K562 (cell line): ENCODE data around the gene RIC8B. TPM values are rescaled to one million over a fixed set of nuclear protein-coding genes. Genes with fewer than 3 reads are reported as not detected.
A peak's percentile ranks its signal among the peaks of the same experiment; 100 is the strongest.

ENCODE experiments used
- ATF7 ChIP-seq: fragments of 450-650 bp; IDR thresholded peaks from 2 replicates; pipeline ENCODE4 v1.7.1; 2014; ENCODE audit warnings: mild to moderate bottlenecking, moderate library complexity
- EHMT2 ChIP-seq: fragments of 450-650 bp; IDR thresholded peaks from 2 replicates; pipeline ENCODE4 v1.6.1; 2018; ENCODE audit warnings: antibody characterized with exemption
- HDAC2 ChIP-seq: fragments of 450-650 bp; IDR thresholded peaks from 2 replicates; pipeline ENCODE4 v1.6.1; 2016; ENCODE audit warnings: mild to moderate bottlenecking
- HSF4 ChIP-seq: fragments of 250-450 bp; sonication (Bioruptor Pico); IDR thresholded peaks from 2 replicates; pipeline ENCODE4 v2.1.2; 2022; ENCODE audit warnings: mild to moderate bottlenecking, moderate library complexity, borderline replicate concordance
- JUND ChIP-seq, 2 experiments: IDR thresholded peaks; 2 replicates in 1 of 2; 3 replicates in 1 of 2; pipeline ENCODE4 v1.6.1; 2011; ENCODE audit warnings: borderline replicate concordance in 2 of 2, low read depth in 2 of 2, low read length in 2 of 2, improper control_type of control experiment in 1 of 2, missing biosample characterization in 1 of 2, missing genetic modification characterization in 1 of 2, missing genetic modification reagents in 1 of 2
- MCM5 ChIP-seq: fragments of 450-650 bp; IDR thresholded peaks from 2 replicates; pipeline ENCODE4 v1.6.1; 2016; ENCODE audit warnings: low read depth
- MEF2A ChIP-seq: IDR thresholded peaks from 2 replicates; pipeline ENCODE4 v1.6.1; 2011; ENCODE audit warnings: low read depth, mild to moderate bottlenecking, low read length, moderate library complexity; ENCODE audit not compliant: control insufficient read depth
- MEIS2 ChIP-seq: fragments of 450-650 bp; IDR thresholded peaks from 2 replicates; pipeline ENCODE4 v1.6.1; 2014; ENCODE audit warnings: mild to moderate bottlenecking; ENCODE audit not compliant: partially characterized antibody
- NFE2 ChIP-seq: IDR thresholded peaks from 2 replicates; pipeline ENCODE4 v1.6.1; 2014; ENCODE audit warnings: antibody characterized with exemption, low read depth
- POLR3G ChIP-seq: IDR thresholded peaks from 2 replicates; pipeline ENCODE4 v1.6.1; 2011; ENCODE audit not compliant: insufficient read length, insufficient replicate concordance; ENCODE audit errors: extremely low read depth
- PTTG1 ChIP-seq: fragments of 450-650 bp; IDR thresholded peaks from 2 replicates; pipeline ENCODE4 v1.6.1; 2016; ENCODE audit warnings: low read depth, mild to moderate bottlenecking, missing genetic modification characterization, missing compliant biosample characterization
- TRIM28 ChIP-seq: fragments of 450-650 bp; IDR thresholded peaks from 2 replicates; pipeline ENCODE4 v1.6.1; 2017
- ZBTB8A ChIP-seq: fragments of 450-650 bp; IDR thresholded peaks from 2 replicates; pipeline ENCODE4 v1.6.1; 2018; ENCODE audit warnings: mild to moderate bottlenecking, moderate library complexity; ENCODE audit not compliant: partially characterized antibody
- ZC3H8 ChIP-seq: fragments of 450-650 bp; IDR thresholded peaks from 2 replicates; pipeline ENCODE4 v1.6.1; 2017
- ZNF3 ChIP-seq: fragments of 250-450 bp; sonication (Bioruptor Pico); IDR thresholded peaks from 2 replicates; pipeline ENCODE4 v1.5.0; 2021; ENCODE audit warnings: mild to moderate bottlenecking, moderate library complexity
- ZNF436 ChIP-seq: fragments of 250-450, 450-650 bp; sonication (Bioruptor Pico); formaldehyde crosslinking; IDR thresholded peaks from 2 replicates; pipeline ENCODE4 v1.7.0; 2020; ENCODE audit warnings: mild to moderate bottlenecking
- ZNF507 ChIP-seq: conservative IDR thresholded peaks from 2 replicates; pipeline ENCODE4 v1.6.1; 2017; ENCODE audit warnings: missing genetic modification characterization, missing compliant biosample characterization
- ZNF57 ChIP-seq: fragments of 450-650 bp; formaldehyde crosslinking; IDR thresholded peaks from 2 replicates; pipeline ENCODE4 v1.4.0; 2020; ENCODE audit warnings: mild to moderate bottlenecking, moderate library complexity
- ZNF586 ChIP-seq: fragments of 450-650 bp; formaldehyde crosslinking; conservative IDR thresholded peaks from 2 replicates; pipeline ENCODE4 v1.4.0; 2020; ENCODE audit warnings: mild to moderate bottlenecking, moderate library complexity
- ZNF75A ChIP-seq: fragments of 450-650 bp; formaldehyde crosslinking; IDR thresholded peaks from 2 replicates; pipeline ENCODE4 v1.4.0; 2020; ENCODE audit warnings: mild to moderate bottlenecking
- ZNF785 ChIP-seq: fragments of 250-450 bp; sonication (Bioruptor Pico); IDR thresholded peaks from 2 replicates; pipeline ENCODE4 v1.4.0; 2020; ENCODE audit warnings: mild to moderate bottlenecking
- polyA plus RNA-seq, 8 experiments: library from polyadenylated mRNA; depleted of rRNA in 4 of 8; stranded (reverse) in 5 of 8; unstranded in 3 of 8; fragments of >200 nt; fragmentation: Nextera tagmentation in 2 of 8; fragmentation: Illumina TruSeq in 1 of 8; extraction: Ambion mirVana in 2 of 8; extraction: Trizol in 1 of 8; gene quantifications; 2 replicates each; pipeline versions ENCODE4 v1.2.1 to v1.2.3, GENCODE V29; 2011 to 2014; ENCODE audit warnings: inconsistent platforms in 1 of 8, missing spikeins in 1 of 8
- total RNA-seq, 7 experiments: library from RNA; depleted of rRNA in 6 of 7; stranded (reverse); fragments of >200 nt in 6 of 7; fragmentation: Illumina TruSeq in 2 of 7; extraction: Trizol in 2 of 7; gene quantifications; 2 replicates each; pipeline versions ENCODE4 v1.2.1 to v1.2.3, GENCODE V29; 2011 to 2021; ENCODE audit warnings: low replicate concordance in 1 of 7
- TF ChIP-seq, protein P1 (sequence below): sonication (generic); formaldehyde crosslinking; IDR thresholded peaks from 2 replicates; pipeline ENCODE4 v1.8.0; 2022; ENCODE audit warnings: missing genetic modification reagents, mild to moderate bottlenecking, borderline replicate concordance
- TF ChIP-seq, protein P2 (sequence below): fragments of 450-650 bp; IDR thresholded peaks from 2 replicates; pipeline ENCODE4 v1.6.1; 2017; ENCODE audit warnings: antibody characterized with exemption
- TF ChIP-seq, protein P3 (sequence below): fragments of 450-650 bp; IDR thresholded peaks from 2 replicates; pipeline ENCODE4 v1.7.1; 2018; ENCODE audit warnings: mild to moderate bottlenecking, low read depth; ENCODE audit not compliant: partially characterized antibody
- TF ChIP-seq, protein P4 (sequence below): fragments of 450-650 bp; IDR thresholded peaks from 2 replicates; pipeline ENCODE4 v1.6.1; 2018; ENCODE audit warnings: mild to moderate bottlenecking, low read depth; ENCODE audit not compliant: partially characterized antibody

Gene RIC8B
- total and polyA plus RNA-seq, 9 of the 15 experiments (the other 6 are each of a cell fraction or from before 2014, with no cell fraction given): 0.92 to 8.1 (median 4.8) TPM

DNA sequence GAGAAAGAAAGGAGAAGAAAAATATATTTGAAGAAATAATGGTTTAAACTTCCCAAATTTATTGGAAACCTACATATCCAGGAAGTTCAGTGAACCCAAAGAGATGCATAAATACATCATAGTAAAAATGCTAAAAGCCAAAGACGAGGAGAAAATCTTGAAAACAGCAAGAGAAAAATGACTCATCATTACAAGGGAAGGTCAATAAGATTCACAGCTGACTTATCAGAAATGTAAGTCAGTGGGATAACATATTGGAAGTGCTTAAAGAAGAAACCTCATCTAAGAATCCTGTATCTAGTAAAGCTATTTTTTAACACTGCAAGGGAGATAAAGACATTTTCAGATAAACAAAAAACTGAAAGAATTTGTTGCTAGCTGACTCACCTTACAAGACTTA is 19.9 kb downstream of the RIC8B start (continued):
- TF ChIP-seq, protein P1, sequence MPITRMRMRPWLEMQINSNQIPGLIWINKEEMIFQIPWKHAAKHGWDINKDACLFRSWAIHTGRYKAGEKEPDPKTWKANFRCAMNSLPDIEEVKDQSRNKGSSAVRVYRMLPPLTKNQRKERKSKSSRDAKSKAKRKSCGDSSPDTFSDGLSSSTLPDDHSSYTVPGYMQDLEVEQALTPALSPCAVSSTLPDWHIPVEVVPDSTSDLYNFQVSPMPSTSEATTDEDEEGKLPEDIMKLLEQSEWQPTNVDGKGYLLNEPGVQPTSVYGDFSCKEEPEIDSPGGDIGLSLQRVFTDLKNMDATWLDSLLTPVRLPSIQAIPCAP: no peak
- TF ChIP-seq MEF2A: no peak
- TF ChIP-seq MCM5: no peak
- 0 out of 2 replicates have a peak, but pooled peaks have one; percentile 37 for TF ChIP-seq EHMT2
- no peak for TF ChIP-seq ZNF507 (tag)
- TF ChIP-seq ZNF57 (CRISPR knock-in tag): no peak
- TF ChIP-seq HDAC2: no peak
- TF ChIP-seq, protein P2, sequence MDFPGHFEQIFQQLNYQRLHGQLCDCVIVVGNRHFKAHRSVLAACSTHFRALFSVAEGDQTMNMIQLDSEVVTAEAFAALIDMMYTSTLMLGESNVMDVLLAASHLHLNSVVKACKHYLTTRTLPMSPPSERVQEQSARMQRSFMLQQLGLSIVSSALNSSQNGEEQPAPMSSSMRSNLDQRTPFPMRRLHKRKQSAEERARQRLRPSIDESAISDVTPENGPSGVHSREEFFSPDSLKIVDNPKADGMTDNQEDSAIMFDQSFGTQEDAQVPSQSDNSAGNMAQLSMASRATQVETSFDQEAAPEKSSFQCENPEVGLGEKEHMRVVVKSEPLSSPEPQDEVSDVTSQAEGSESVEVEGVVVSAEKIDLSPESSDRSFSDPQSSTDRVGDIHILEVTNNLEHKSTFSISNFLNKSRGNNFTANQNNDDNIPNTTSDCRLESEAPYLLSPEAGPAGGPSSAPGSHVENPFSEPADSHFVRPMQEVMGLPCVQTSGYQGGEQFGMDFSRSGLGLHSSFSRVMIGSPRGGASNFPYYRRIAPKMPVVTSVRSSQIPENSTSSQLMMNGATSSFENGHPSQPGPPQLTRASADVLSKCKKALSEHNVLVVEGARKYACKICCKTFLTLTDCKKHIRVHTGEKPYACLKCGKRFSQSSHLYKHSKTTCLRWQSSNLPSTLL: no peak
- TF ChIP-seq MEIS2: no peak
- TF ChIP-seq ZBTB8A: no peak
- no peak for TF ChIP-seq ZNF75A (CRISPR knock-in tag)
- TF ChIP-seq ZNF785 (CRISPR knock-in tag): no peak
- TF ChIP-seq, protein P3, sequence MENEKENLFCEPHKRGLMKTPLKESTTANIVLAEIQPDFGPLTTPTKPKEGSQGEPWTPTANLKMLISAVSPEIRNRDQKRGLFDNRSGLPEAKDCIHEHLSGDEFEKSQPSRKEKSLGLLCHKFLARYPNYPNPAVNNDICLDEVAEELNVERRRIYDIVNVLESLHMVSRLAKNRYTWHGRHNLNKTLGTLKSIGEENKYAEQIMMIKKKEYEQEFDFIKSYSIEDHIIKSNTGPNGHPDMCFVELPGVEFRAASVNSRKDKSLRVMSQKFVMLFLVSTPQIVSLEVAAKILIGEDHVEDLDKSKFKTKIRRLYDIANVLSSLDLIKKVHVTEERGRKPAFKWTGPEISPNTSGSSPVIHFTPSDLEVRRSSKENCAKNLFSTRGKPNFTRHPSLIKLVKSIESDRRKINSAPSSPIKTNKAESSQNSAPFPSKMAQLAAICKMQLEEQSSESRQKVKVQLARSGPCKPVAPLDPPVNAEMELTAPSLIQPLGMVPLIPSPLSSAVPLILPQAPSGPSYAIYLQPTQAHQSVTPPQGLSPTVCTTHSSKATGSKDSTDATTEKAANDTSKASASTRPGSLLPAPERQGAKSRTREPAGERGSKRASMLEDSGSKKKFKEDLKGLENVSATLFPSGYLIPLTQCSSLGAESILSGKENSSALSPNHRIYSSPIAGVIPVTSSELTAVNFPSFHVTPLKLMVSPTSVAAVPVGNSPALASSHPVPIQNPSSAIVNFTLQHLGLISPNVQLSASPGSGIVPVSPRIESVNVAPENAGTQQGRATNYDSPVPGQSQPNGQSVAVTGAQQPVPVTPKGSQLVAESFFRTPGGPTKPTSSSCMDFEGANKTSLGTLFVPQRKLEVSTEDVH: no peak
- TF ChIP-seq ZNF586 (CRISPR knock-in tag): no peak
- TF ChIP-seq ATF7: no peak
- no peak for TF ChIP-seq HSF4 (CRISPR knock-in tag)
- peak; percentile 57; the same call in 1 of the 2 replicates for TF ChIP-seq JUND (IDR thresholded peaks at IDR 0.05; ENCODE audit: borderline replicate concordance, low read depth, low read length)
- peak; percentile 79 for TF ChIP-seq JUND (tag; IDR thresholded peaks at IDR 0.05; ENCODE audit: borderline replicate concordance, low read depth, low read length)
- TF ChIP-seq, protein P4, sequence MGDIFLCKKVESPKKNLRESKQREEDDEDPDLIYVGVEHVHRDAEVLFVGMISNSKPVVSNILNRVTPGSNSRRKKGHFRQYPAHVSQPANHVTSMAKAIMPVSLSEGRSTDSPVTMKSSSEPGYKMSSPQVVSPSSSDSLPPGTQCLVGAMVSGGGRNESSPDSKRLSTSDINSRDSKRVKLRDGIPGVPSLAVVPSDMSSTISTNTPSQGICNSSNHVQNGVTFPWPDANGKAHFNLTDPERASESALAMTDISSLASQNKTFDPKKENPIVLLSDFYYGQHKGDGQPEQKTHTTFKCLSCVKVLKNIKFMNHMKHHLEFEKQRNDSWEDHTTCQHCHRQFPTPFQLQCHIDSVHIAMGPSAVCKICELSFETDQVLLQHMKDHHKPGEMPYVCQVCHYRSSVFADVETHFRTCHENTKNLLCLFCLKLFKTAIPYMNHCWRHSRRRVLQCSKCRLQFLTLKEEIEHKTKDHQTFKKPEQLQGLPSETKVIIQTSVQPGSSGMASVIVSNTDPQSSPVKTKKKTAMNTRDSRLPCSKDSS: no peak
- TF ChIP-seq ZC3H8: no peak
- TF ChIP-seq NFE2: peak; percentile 47; the same call in 1 of the 2 replicates
- TF ChIP-seq ZNF436 (CRISPR knock-in tag): no peak
- TF ChIP-seq TRIM28: peak; percentile 67; the same call in 1 of the 2 replicates
- no peak for TF ChIP-seq POLR3G
- TF ChIP-seq PTTG1: no peak
- no peak for TF ChIP-seq ZNF3 (CRISPR knock-in tag)
